ENCODE results near the gene NKX2-8.
A peak's percentile ranks its signal among the peaks of the same experiment; 100 is the strongest.
"Not testable (repeated sequence)": the region's sequence is repeated elsewhere in the genome, so short reads cannot be mapped to it uniquely, and the experiment has no call there.

NKX2-8 gene

DNA sequence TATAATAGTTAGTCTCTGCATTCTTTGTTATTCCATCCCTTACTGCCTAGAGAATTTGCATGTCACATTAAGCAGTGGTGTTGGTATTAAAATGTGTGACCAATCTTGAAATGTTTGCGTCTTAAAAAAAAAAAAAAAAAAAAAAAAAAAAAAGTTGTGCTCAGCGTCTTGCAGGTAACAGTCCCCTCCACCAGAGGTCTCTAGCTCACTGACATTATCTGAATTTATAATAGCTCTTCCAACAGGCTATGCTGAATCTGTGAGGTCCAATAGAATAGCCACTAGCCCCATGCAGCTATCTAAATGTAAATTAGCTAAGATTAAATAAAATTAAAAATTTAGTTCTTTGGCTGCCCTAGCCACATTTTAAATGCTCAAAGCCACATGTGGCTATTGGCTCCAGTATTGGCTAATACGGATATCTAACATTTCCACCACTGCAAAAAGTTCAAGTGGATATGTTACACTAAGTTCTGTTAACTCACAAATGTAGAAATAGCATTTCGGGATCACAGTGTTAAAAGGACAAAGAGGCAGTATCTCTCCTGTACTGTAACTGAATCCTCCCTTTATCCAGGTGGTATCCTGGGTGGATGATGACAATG, 28.7 kb downstream of the NKX2-8 start:
- Mint-ChIP-seq H3K27ac (no peak overlapping the region), H3K27me3 (peaks cover 0 to 7% of the 10 kb centered on the region in 2 donors), H3K9me3 (no peaks in the 10 kb centered on the region), H3K4me3 (no peak overlapping the region), H3K36me3 (no peaks in the 10 kb centered on the region), H3K4me1 (no peaks in the 10 kb centered on the region)
- peak; percentile 41 to 50 for ATAC-seq (replicated peaks)
- no peak for DNase-seq

DNA sequence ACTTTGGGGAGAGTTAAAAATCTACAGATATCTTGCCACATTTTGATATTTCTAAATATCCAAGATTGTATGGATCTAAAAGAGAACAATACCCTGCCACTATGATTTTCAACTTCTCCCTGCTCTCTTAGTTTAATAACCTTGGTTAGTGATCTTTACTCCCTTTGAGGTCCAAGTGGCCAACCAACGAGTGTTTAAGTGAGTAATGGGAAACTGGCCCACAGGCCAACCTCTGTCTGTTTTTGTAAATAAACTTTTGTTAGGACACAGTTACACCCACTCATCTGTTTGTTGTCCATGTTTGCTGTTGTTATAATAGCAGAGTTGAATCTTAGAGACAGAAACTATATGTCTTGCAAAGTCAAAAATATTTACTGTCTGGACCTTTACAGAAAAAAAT, 31.5 kb downstream of the NKX2-8 start:
- Mint-ChIP-seq H3K4me3 (no peak overlapping the region), H3K4me1 (no peaks in the 10 kb centered on the region), H3K9me3 (no peaks in the 10 kb centered on the region), H3K27me3 (peaks cover 0 to 11% of the 10 kb centered on the region in 2 donors), H3K36me3 (no peaks in the 10 kb centered on the region), H3K27ac (no peak overlapping the region)
- ATAC-seq (replicated peaks), result no peak
- DNase-seq, result no peak

DNA sequence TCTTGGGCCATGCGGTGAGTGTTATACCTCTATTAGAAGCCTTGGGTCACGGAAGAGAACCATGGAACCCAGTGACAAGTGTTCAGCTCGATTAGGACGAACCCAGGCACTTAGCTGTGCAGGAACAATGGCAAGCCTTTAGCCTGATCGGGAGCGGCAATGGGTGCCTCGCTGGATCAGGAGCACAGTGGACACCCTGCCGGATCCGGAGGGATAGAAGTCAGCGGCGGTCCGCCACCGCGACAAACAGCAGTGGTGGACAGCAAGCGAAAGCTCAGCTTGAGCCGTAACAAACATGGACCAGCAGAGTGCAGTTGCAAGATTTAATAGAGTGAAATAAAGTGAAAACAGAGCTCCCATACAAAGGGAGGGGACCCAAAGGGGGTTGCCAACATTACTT, 38.1 kb downstream of the NKX2-8 start:
- H3K4me1 Mint-ChIP-seq, DNase-seq: not testable (repeated sequence)

DNA sequence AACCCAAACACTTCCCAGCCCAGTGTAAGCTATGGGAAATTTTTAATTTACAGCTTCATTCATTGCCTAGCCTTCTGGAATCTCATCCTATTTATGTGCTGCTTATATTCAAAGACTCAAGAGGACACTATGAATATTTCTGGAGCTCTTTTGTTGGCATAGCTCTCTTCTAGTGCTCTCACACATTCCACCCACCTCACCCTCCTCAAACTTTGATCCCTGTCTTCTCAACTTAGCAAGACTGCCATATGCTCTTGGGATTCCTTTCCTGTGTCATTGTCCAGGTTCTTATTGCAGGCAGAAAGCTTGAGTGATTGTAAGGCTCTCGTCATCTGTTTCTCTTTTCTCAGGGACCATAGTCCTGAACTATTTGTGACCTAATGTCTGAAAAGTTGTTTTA, 44.4 kb downstream of the NKX2-8 start:
- ATAC-seq (replicated peaks) (no peak), DNase-seq (no peak)
- Mint-ChIP-seq H3K27me3 (peaks cover 17 to 43% of the 10 kb centered on the region in 2 donors), H3K27ac (no peak overlapping the region), H3K9me3 (peaks cover 13 to 20% of the 10 kb centered on the region in 2 donors), H3K36me3 (peaks cover 0 to 4% of the 10 kb centered on the region in 2 donors), H3K4me3 (no peak overlapping the region), H3K4me1 (no peaks in the 10 kb centered on the region)

More for the DNA sequence above, 38.1 kb downstream of the NKX2-8 start:
- ATAC-seq (replicated peaks); H3K9me3 Mint-ChIP-seq; H3K4me3 Mint-ChIP-seq; H3K36me3 Mint-ChIP-seq; H3K27ac Mint-ChIP-seq: not testable (repeated sequence)
- peaks cover 11 to 18% of the 10 kb centered on the region in 2 donors for H3K27me3 Mint-ChIP-seq

Data from stimulated activated naive B cell treated with anti-CD40 and anti-IgM and Interleukin-4, amounts not matched to agents 10 μg/mL and 1 μg/mL and 100 μg/mL, for 72 hours (primary cell).